WTC11 (cell line): ENCODE measurements around the gene TNNT2. TPM values are rescaled to one million over a fixed set of nuclear protein-coding genes. Genes with fewer than 3 reads are reported as not detected.
A peak's percentile ranks its signal among the peaks of the same experiment; 100 is the strongest.

Experiments
- ATAC-seq: fragments of 200-7000 bp; cut with Tn5 transposase; 2 replicates; pipeline ENCODE4 v1.10.0; 2021; ENCODE audit warnings: mild to moderate bottlenecking, moderate library complexity
- CTCF ChIA-PET: fragments of 300-600 bp; sonication (Branson Sonifier 250); formaldehyde crosslinking; loops from one replicate; lab custom pipeline; 2021; ENCODE audit warnings: antibody characterized with exemption; lab: Charles Lee
- POLR2A ChIA-PET: fragments of 350-600 bp; sonication (Branson Sonifier 250); formaldehyde crosslinking; loops from one replicate; lab custom pipeline; 2021; ENCODE audit warnings: antibody characterized with exemption; lab: Charles Lee
- DNase-seq: peaks from one replicate; pipeline ENCODE4 v3.0.0; 2021; ENCODE audit warnings: low spot score
- H3K27ac Mint-ChIP-seq: 2 replicates; pipeline ENCODE4 v1.8.0; 2021; ENCODE audit warnings: mixed read lengths
- H3K27me3 Mint-ChIP-seq: 2 replicates; pipeline ENCODE4 v1.8.0; 2021; ENCODE audit warnings: low read depth, mild to moderate bottlenecking, moderate library complexity, mixed read lengths
- H3K36me3 Mint-ChIP-seq: 2 replicates; pipeline ENCODE4 v1.8.0; 2021; ENCODE audit warnings: mixed read lengths
- H3K4me1 Mint-ChIP-seq: 2 replicates; pipeline ENCODE4 v1.8.0; 2022; ENCODE audit warnings: mixed read lengths
- H3K4me3 Mint-ChIP-seq: 2 replicates; pipeline ENCODE4 v1.8.0; 2021; ENCODE audit warnings: mild to moderate bottlenecking, moderate library complexity, mixed read lengths
- H3K9me3 Mint-ChIP-seq: 2 replicates; pipeline ENCODE4 v1.8.0; 2021; ENCODE audit warnings: mixed read lengths
- AFF4 ChIP-seq: sonication (generic); formaldehyde crosslinking; IDR thresholded peaks from 2 replicates; pipeline ENCODE4 v1.8.1; 2023; ENCODE audit warnings: mild to moderate bottlenecking, missing genetic modification reagents, borderline replicate concordance
- ATF1 ChIP-seq: sonication (generic); formaldehyde crosslinking; IDR thresholded peaks from 2 replicates; pipeline ENCODE4 v1.8.1; 2023; ENCODE audit warnings: mild to moderate bottlenecking, moderate library complexity, missing genetic modification reagents
- E2F1 ChIP-seq: sonication (generic); formaldehyde crosslinking; IDR thresholded peaks from 2 replicates; pipeline ENCODE4 v1.8.0; 2022; ENCODE audit warnings: mild to moderate bottlenecking, missing genetic modification reagents
- ELF4 ChIP-seq: sonication (generic); formaldehyde crosslinking; IDR thresholded peaks from 2 replicates; pipeline ENCODE4 v1.8.1; 2022; ENCODE audit warnings: low read depth, mild to moderate bottlenecking, moderate library complexity, missing genetic modification reagents
- EMX1 ChIP-seq: fragments of 250-450 bp; sonication (Bioruptor Pico); IDR thresholded peaks from 2 replicates; pipeline ENCODE4 v1.8.0; 2021; ENCODE audit warnings: mild to moderate bottlenecking
- FOXJ3 ChIP-seq: sonication (generic); formaldehyde crosslinking; IDR thresholded peaks from 2 replicates; pipeline ENCODE4 v1.9.0; 2021; ENCODE audit warnings: missing genetic modification reagents, mild to moderate bottlenecking, borderline replicate concordance
- KAT7 ChIP-seq: sonication (generic); formaldehyde crosslinking; IDR thresholded peaks from 2 replicates; pipeline ENCODE4 v1.8.1; 2023; ENCODE audit warnings: missing genetic modification reagents, mild to moderate bottlenecking, borderline replicate concordance
- NR3C1 ChIP-seq: sonication (generic); formaldehyde crosslinking; conservative IDR thresholded peaks from 2 replicates; pipeline ENCODE4 v1.8.1; 2023; ENCODE audit warnings: low read depth, mild to moderate bottlenecking, missing genetic modification reagents
- PRDM15 ChIP-seq: sonication (generic); formaldehyde crosslinking; IDR thresholded peaks from 2 replicates; pipeline ENCODE4 v1.8.0; 2022; ENCODE audit warnings: missing genetic modification reagents
- ZNF219 ChIP-seq: sonication (generic); formaldehyde crosslinking; IDR thresholded peaks from 2 replicates; pipeline ENCODE4 v1.8.0; 2023; ENCODE audit warnings: missing genetic modification reagents, mild to moderate bottlenecking, borderline replicate concordance
- ZNF232 ChIP-seq: sonication (generic); formaldehyde crosslinking; IDR thresholded peaks from 2 replicates; pipeline ENCODE4 v1.8.0; 2022; ENCODE audit warnings: mild to moderate bottlenecking, missing genetic modification reagents
- ZNF263 ChIP-seq: sonication (generic); formaldehyde crosslinking; IDR thresholded peaks from 2 replicates; pipeline ENCODE4 v1.8.1; 2022; ENCODE audit warnings: low read depth, mild to moderate bottlenecking, moderate library complexity, missing genetic modification reagents
- ZNF512 ChIP-seq: sonication (generic); formaldehyde crosslinking; IDR thresholded peaks from 2 replicates; pipeline ENCODE4 v1.8.1; 2022; ENCODE audit warnings: missing genetic modification reagents, borderline replicate concordance
- ZNF671 ChIP-seq: fragments of 250-450 bp; sonication (Bioruptor Pico); IDR thresholded peaks from 2 replicates; pipeline ENCODE4 v1.8.0; 2021; ENCODE audit warnings: mild to moderate bottlenecking
- ZSCAN18 ChIP-seq: fragments of 250-450 bp; sonication (Bioruptor Pico); IDR thresholded peaks from 2 replicates; pipeline ENCODE4 v2.1.2; 2022; ENCODE audit warnings: mild to moderate bottlenecking, moderate library complexity
- total RNA-seq: library from RNA; stranded (reverse); gene quantifications from 3 replicates; pipeline ENCODE4 v1.2.3, GENCODE V29; 2021

TNNT2 gene
- total RNA-seq, 1 experiment from 2014 or later, result 6.1 TPM

GRCh38 chr1:201359873-201360210 is 17.6 kb downstream of the TNNT2 start:
- no peak for ATAC-seq
- DNase-seq, result no peak
- CTCF ChIA-PET, result interaction anchor here (1.0 to 7.5 kb wide), 12 partner anchors 13 to 137 kb away, joined by 3 to 175 read pairs (median 8); partner anchors contain the start of gene TNNT2
- Mint-ChIP-seq H3K4me3 (no peak overlapping the region), H3K27me3 (peaks cover 3% of the 10 kb centered on the region; the same call in 1 of the 2 replicates)
- TF ChIP-seq FOXJ3 (CRISPR knock-in tag) (no peak), ZNF263 (CRISPR knock-in tag) (no peak), ELF4 (no peak)
- TF ChIP-seq, all 79 proteins: peak for 0
- POLR2A ChIA-PET, result no interaction called here
- Mint-ChIP-seq H3K9me3 (no peaks in the 10 kb centered on the region), H3K27ac (no peak overlapping the region), H3K4me1 (peaks cover 18% of the 10 kb centered on the region), H3K36me3 (no peaks in the 10 kb centered on the region)

- Mint-ChIP-seq H3K4me1 (peaks cover 18% of the 10 kb centered on the region), H3K36me3 (no peaks in the 10 kb centered on the region), H3K4me3 (no peak overlapping the region), H3K9me3 (no peaks in the 10 kb centered on the region), H3K27me3 (peaks cover 3% of the 10 kb centered on the region; the same call in 1 of the 2 replicates), H3K27ac (peak overlapping the region; percentile 51; the same call in 1 of the 2 replicates)
- peak; percentile 46 for ATAC-seq
- ChIA-PET CTCF (interaction anchor here (1.0 to 7.5 kb wide), 12 partner anchors 12 to 136 kb away, joined by 3 to 175 read pairs (median 7); partner anchors contain the start of gene TNNT2), POLR2A (no interaction called here)
- no peak for DNase-seq
- TF ChIP-seq PRDM15, result no peak
- no peak for TF ChIP-seq E2F1
- TF ChIP-seq ZNF219, result no peak
- TF ChIP-seq KAT7 (CRISPR knock-in tag), result no peak
- no peak for TF ChIP-seq AFF4
- TF ChIP-seq ZNF232 (CRISPR knock-in tag), result no peak
- TF ChIP-seq EMX1 (CRISPR knock-in tag), result no peak
- TF ChIP-seq ZNF671 (CRISPR knock-in tag), result no peak
- no peak for TF ChIP-seq NR3C1 (CRISPR knock-in tag)
- TF ChIP-seq ZNF512 (CRISPR knock-in tag), result no peak
- no peak for TF ChIP-seq ATF1 (CRISPR knock-in tag)
- TF ChIP-seq ZSCAN18 (CRISPR knock-in tag), result no peak
- TF ChIP-seq ELF4, result no peak
Measured at GRCh38 chr1:201359031-201359872, 18.2 kb downstream of the TNNT2 start.
